ENCODE results near the gene TEX48.
A peak's percentile ranks its signal among the peaks of the same experiment; 100 is the strongest.

TEX48 gene

GRCh38 chr9:114689813-114690212 lies 7.8 kb upstream of the TEX48 start:
- TF ChIP-seq, protein P1, sequence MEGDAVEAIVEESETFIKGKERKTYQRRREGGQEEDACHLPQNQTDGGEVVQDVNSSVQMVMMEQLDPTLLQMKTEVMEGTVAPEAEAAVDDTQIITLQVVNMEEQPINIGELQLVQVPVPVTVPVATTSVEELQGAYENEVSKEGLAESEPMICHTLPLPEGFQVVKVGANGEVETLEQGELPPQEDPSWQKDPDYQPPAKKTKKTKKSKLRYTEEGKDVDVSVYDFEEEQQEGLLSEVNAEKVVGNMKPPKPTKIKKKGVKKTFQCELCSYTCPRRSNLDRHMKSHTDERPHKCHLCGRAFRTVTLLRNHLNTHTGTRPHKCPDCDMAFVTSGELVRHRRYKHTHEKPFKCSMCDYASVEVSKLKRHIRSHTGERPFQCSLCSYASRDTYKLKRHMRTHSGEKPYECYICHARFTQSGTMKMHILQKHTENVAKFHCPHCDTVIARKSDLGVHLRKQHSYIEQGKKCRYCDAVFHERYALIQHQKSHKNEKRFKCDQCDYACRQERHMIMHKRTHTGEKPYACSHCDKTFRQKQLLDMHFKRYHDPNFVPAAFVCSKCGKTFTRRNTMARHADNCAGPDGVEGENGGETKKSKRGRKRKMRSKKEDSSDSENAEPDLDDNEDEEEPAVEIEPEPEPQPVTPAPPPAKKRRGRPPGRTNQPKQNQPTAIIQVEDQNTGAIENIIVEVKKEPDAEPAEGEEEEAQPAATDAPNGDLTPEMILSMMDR (IDR thresholded peaks at IDR 0.05; ENCODE audit: low read length, missing control alignments) = no peak
- no peak overlapping the region for H3K4me3 ChIP-seq (replicated peaks; ENCODE audit: low read depth, low read length)
- DNase-seq (ENCODE audit: low read depth) = no peak

DNA sequence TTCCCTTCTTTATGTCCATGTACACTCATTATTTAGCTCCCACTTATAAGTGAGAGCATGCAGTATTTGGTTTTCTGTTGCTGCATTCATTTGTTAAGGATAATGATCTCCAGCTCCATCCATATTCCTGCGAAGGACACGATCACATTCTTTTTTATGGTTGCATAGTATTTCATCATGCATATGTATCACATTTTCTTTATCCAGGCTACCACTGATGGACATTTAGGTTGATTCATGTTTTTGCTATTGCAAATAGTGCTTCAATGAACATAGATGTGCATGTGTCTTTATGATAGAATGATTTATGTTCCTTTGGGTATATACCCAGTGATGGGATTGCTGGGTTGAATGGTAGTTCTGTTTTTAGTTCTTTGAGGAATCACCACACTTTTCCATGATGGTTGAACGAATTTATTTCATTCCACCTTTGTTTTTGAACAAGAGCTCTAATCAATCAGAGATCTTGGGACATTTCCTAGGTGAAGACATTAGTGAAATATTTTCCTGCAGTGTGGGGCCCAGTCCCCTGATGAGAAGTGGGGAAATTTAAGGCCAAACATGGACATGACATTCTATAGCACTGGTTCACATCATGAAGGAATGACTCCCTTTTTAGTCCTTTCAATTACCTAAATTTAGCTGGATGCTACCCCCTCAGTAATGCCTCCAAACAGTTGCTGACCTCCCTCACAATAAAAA lies 7.1 kb upstream of the TEX48 start:
- H3K4me3 ChIP-seq (replicated peaks; ENCODE audit: low read depth, low read length) = no peak overlapping the region
- TF ChIP-seq, protein P1 (IDR thresholded peaks at IDR 0.05; ENCODE audit: low read length, missing control alignments) = no peak
- no peak for DNase-seq (ENCODE audit: low read depth)

GRCh38 chr9:114688379-114688778 lies 6.4 kb upstream of the TEX48 start:
- no peak overlapping the region for H3K4me3 ChIP-seq (replicated peaks; ENCODE audit: low read depth, low read length)
- no peak for DNase-seq (ENCODE audit: low read depth)
- TF ChIP-seq, protein P1 (IDR thresholded peaks at IDR 0.05; ENCODE audit: low read length, missing control alignments) = no peak

DNA sequence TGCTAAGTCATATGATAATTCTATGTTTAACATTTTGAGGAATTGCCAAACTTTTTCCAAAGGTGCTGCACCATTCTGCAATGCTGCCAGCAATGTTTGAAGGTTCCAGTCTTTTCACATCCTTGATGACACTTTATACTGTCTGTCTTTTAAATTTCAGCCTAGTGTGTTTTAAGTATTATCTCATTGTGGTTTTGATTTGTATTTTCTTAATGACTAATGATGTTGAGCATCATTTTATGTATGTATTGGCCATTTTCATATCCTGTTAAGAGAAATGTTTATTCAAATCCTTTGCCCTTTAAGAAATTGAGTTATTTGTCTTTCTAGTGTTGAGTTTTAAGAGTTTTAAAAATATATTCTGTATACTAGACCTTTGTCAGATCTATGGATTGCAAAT lies 5.0 kb upstream of the TEX48 start:
- DNase-seq (ENCODE audit: low read depth) = peak; percentile 18
- H3K4me3 ChIP-seq (replicated peaks; ENCODE audit: low read depth, low read length) = no peak overlapping the region

GRCh38 chr9:114685951-114686350 lies 4.0 kb upstream of the TEX48 start:
- TF ChIP-seq, protein P1 (IDR thresholded peaks at IDR 0.05; ENCODE audit: low read length, missing control alignments) = no peak
- no peak for DNase-seq (ENCODE audit: low read depth)
- H3K4me3 ChIP-seq (replicated peaks; ENCODE audit: low read depth, low read length) = no peak overlapping the region

More for the DNA sequence above, 5.0 kb upstream of the TEX48 start:
- TF ChIP-seq, protein P1 (IDR thresholded peaks at IDR 0.05; ENCODE audit: low read length, missing control alignments) = no peak

DNA sequence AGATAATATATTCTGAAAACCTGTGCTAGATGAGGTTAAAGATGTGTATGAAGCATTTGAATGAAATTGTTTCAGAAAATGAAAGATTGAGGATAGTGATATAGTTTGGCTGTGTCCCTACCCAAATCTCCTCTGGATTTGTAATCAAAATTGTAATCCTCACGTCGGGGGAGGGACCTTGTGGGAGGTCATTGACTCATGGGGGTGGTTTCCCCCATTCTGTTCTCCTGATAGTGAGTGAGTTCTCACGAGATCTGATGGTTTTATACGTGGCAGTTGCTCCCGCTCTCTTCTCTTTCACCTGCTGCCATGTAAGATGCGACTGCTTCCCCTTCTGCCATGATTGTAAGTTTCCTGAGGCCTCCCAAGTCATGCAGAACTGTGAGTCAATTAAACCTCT lies 2.0 kb upstream of the TEX48 start:
- TF ChIP-seq, protein P1 (IDR thresholded peaks at IDR 0.05; ENCODE audit: low read length, missing control alignments) = no peak
- H3K4me3 ChIP-seq (replicated peaks; ENCODE audit: low read depth, low read length) = no peak overlapping the region
- DNase-seq (ENCODE audit: low read depth) = no peak

- no peak overlapping the region for H3K4me3 ChIP-seq (replicated peaks; ENCODE audit: low read depth, low read length)
- TF ChIP-seq, protein P1 (IDR thresholded peaks at IDR 0.05; ENCODE audit: low read length, missing control alignments) = no peak
- DNase-seq (ENCODE audit: low read depth) = no peak
These were observed 854 bp upstream of the TEX48 start for GRCh38 chr9:114682846-114683245.
